Activated CD8-positive, alpha-beta T cell treated with anti-CD3 and anti-CD28 coated beads, Interleukin-2, amount 10 ng/mL, durations not matched to agents 7 days and 5 days (primary cell): ENCODE data around the gene PATL1. TPM values are rescaled to one million over a fixed set of nuclear protein-coding genes. Genes with fewer than 3 reads are reported as not detected.

Experiments used
- microRNA-seq: library from miRNA; unstranded; fragments of <30 nt; microRNA quantifications from one replicate; pipeline ENCODE4 v1.2.0, GENCODE V29; 2022
- total RNA-seq, 2 experiments: library from RNA; stranded (reverse); gene quantifications; one replicate each; pipeline ENCODE4 v1.2.3, GENCODE V29; 2021

PATL1 gene
- total RNA-seq, 2 experiments from 2014 or later = 47.8 to 49.9 TPM

Small RNAs within 50 kb of the gene (microRNA-seq; reads per million reads assigned to microRNA genes)
- not detected for gene MIR3162

Other genes with a start within 250 kb of the PATL1 start
- not detected for gene OR5A2, start 242.6 kb downstream of the PATL1 start, total RNA-seq
- not detected for gene OR5A1, start 232.6 kb downstream of the PATL1 start, total RNA-seq
- gene OR4D6, start 212.1 kb downstream of the PATL1 start, total RNA-seq = not detected
- gene OR4D10, start 195.7 kb downstream of the PATL1 start, total RNA-seq = not detected
- gene OR4D11, start 165.5 kb downstream of the PATL1 start, total RNA-seq = not detected
- gene OR4D9, start 157.5 kb downstream of the PATL1 start, total RNA-seq = not detected
- gene OSBP, start 53.3 kb downstream of the PATL1 start, total RNA-seq = 10 to 100 TPM; 34.4 to 38.6 TPM
- not detected for gene OR10V1, start 44.8 kb upstream of the PATL1 start, total RNA-seq
- 100 to 1,000 TPM; 101 to 105 TPM for gene STX3, start 86.3 kb upstream of the PATL1 start, total RNA-seq
- 10 to 100 TPM; 85.7 to 86.0 TPM for gene MRPL16, start 141.7 kb upstream of the PATL1 start, total RNA-seq
- gene CBLIF, start 176.5 kb upstream of the PATL1 start, total RNA-seq = not detected
- not detected for gene TCN1, start 197.4 kb upstream of the PATL1 start, total RNA-seq
- gene OOSP3, start 209.7 kb upstream of the PATL1 start, total RNA-seq = under 1 TPM in 1 of 2 experiments, not detected in 1; 0.29 TPM